Measurements from ENCODE around the gene MS4A18. TPM values are rescaled to one million over a fixed set of nuclear protein-coding genes. Genes with fewer than 3 reads are reported as not detected.

Gene MS4A18
- total and polyA plus RNA-seq, 10 of the 15 experiments (the other 5 are each of a cell fraction or from before 2014, with no cell fraction given) = not detected

GRCh38 chr11:60756307-60757032, 31.9 kb downstream of the MS4A18 start, which contains the start of gene MS4A15 (continued):
- no peak for TF ChIP-seq CEBPZ (IDR thresholded peaks at IDR 0.05; ENCODE audit: low read depth, low read length)
- TF ChIP-seq TCF3 (IDR thresholded peaks at IDR 0.05; ENCODE audit: borderline replicate concordance, insufficient read depth, low read depth, low read length) = peak; percentile 41; the same call in 1 of the 2 replicates
- TF ChIP-seq ELK1 (IDR thresholded peaks at IDR 0.05; ENCODE audit: low read depth, low read length) = no peak
- TF ChIP-seq ZSCAN29 (IDR thresholded peaks at IDR 0.05) = no peak
- TF ChIP-seq POLR2AphosphoS5 (IDR thresholded peaks at IDR 0.05; ENCODE audit: low read length) = no peak
- TF ChIP-seq RUNX3 (IDR thresholded peaks at IDR 0.05; ENCODE audit: low read length) = peak; percentile 92
- TF ChIP-seq SIN3A (IDR thresholded peaks at IDR 0.05; ENCODE audit: low read depth, low read length) = no peak
- TF ChIP-seq RBBP5 (conservative IDR thresholded peaks at IDR 0.05) = no peak
- TF ChIP-seq USF2 (IDR thresholded peaks at IDR 0.05; ENCODE audit: borderline replicate concordance, low read depth, low read length) = no peak
- no peak for TF ChIP-seq JUND (IDR thresholded peaks at IDR 0.05; ENCODE audit: low read depth, low read length)
- no peak for TF ChIP-seq YBX1 (IDR thresholded peaks at IDR 0.05)
- no peak for TF ChIP-seq SRF (IDR thresholded peaks at IDR 0.05; ENCODE audit: low read depth in 2 of 2, low read length in 2 of 2)
- TF ChIP-seq ZNF274 (IDR thresholded peaks at IDR 0.05; ENCODE audit: insufficient read depth, insufficient read length) = no peak
- no peak for TF ChIP-seq CBX3 (IDR thresholded peaks at IDR 0.05; ENCODE audit: borderline replicate concordance, low read depth)
- TF ChIP-seq POU2F2 (IDR thresholded peaks at IDR 0.05; ENCODE audit: borderline replicate concordance, low read depth, low read length) = no peak
- TF ChIP-seq ZBTB11 (CRISPR knock-in tag; IDR thresholded peaks at IDR 0.05) = no peak
- TF ChIP-seq TCF12 (IDR thresholded peaks at IDR 0.05; ENCODE audit: low read depth, low read length) = 0 out of 2 replicates have a peak, but pooled peaks have one; percentile 7
- TF ChIP-seq MEF2A (IDR thresholded peaks at IDR 0.05; ENCODE audit: insufficient read depth, low read depth, low read length) = no peak
- TF ChIP-seq ATF2 (IDR thresholded peaks at IDR 0.05; ENCODE audit: low read length) = no peak
